Retinal pigment epithelial cell (primary cell): ENCODE data around the gene TBC1D22A.

ENCODE experiments used
- DNase-seq: peaks from one replicate; pipeline ENCODE4 v3.0.0-alpha.2; 2010; ENCODE audit warnings: low read depth
- H3K4me3 ChIP-seq: 2 replicates; pipeline ENCODE4 v1.5.1; 2011; ENCODE audit warnings: mild to moderate bottlenecking, low read length, control low read depth, moderate library complexity
- TF ChIP-seq, protein P1 (sequence below): conservative IDR thresholded peaks from 2 replicates; pipeline ENCODE4 v1.5.1; 2011; ENCODE audit warnings: low read depth, low read length, control low read depth, inconsistent platforms

TBC1D22A gene

DNA sequence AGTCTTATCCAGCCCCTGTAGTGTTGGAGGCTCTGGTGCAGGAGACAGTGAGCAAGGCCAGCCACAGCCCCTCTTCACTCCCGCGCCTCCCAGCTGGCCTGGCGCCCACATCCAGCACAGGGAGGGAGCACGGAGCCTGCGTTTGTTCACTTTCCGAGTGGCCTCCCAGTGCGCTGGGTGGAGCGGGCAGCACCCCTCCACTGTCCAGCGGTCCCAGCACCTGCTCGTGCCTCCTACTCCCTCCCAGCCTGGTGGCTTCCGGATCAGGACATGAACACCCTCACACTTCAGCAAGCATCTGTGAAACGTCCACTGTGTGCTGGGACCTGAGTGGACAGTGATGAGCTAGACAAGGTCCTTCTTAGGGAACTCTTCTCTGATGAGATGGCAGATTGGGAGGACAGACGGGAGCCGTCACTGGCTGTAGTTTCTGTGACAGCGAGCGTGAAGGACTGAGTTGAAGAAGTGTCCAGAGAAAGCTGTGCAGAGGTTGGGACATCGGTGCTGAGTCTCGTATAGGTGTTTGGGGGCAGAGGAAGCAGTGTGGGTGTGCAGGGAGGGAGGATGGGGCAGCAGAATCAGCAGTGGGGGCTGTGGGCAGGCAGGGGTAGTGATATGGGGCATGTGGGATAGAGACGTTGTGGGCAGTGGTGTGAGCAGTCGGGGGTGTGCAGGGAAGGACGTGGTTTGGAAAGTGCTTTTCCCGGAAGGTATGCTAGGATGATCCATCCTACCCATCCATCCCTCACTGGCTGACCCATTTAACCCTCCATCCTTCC lies 256.8 kb downstream of the TBC1D22A start:
- TF ChIP-seq, protein P1, sequence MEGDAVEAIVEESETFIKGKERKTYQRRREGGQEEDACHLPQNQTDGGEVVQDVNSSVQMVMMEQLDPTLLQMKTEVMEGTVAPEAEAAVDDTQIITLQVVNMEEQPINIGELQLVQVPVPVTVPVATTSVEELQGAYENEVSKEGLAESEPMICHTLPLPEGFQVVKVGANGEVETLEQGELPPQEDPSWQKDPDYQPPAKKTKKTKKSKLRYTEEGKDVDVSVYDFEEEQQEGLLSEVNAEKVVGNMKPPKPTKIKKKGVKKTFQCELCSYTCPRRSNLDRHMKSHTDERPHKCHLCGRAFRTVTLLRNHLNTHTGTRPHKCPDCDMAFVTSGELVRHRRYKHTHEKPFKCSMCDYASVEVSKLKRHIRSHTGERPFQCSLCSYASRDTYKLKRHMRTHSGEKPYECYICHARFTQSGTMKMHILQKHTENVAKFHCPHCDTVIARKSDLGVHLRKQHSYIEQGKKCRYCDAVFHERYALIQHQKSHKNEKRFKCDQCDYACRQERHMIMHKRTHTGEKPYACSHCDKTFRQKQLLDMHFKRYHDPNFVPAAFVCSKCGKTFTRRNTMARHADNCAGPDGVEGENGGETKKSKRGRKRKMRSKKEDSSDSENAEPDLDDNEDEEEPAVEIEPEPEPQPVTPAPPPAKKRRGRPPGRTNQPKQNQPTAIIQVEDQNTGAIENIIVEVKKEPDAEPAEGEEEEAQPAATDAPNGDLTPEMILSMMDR = no peak
- no peak overlapping the region for H3K4me3 ChIP-seq
- DNase-seq = no peak

DNA sequence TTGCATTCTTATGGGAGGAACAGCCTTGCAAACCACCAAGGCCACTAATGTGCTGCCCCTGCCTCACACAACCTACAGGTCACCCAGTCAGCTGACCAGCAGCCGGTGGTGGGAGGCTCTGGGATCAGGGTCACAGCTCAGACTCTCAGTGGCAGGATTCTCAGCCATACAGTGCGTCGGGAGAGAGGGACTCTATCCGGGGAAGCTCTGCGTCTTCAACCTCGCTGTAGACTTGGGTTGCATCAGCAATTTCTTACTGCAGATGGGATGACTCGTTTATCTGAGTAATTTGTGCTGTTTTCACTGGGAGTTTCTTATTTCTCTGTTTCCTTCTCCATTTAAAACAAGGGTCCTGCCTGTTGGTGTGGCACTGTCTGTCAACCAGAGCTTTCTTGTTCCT lies 257.7 kb downstream of the TBC1D22A start:
- no peak overlapping the region for H3K4me3 ChIP-seq
- TF ChIP-seq, protein P1 = no peak
- DNase-seq = no peak

DNA sequence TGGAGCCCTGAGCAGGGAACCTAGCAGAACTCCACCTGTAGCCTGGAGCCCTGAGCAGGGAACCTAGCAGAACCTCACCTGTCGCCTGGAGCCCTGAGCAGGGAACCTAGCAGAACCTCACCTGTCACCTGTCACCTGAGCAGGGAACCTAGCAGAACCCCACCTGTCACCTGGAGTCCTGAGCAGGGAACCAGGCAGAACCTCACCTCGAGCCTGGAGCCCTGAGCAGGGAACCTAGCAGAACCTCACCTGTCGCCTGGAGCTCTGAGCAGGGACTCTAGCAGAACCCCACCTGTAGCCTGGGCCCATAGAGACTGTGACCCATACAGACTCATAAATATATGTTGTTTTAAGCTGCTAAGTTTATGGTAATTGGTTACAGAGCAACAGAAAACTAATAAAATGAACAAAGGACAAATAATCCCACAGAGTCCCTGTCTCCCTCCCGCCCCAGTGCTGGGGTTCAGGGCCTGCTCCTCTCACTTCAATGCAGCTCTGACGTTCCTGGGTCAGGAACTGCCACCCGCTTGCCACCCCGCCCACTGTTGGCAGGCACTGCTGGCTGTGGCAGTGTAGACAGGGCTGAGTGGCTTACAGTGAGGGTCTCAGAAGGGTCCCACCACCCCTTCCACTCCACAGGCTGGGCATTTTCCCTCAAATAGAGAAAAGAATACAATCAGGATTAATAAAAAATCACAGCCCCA lies 259.1 kb downstream of the TBC1D22A start:
- H3K4me3 ChIP-seq = no peak overlapping the region
- no peak for DNase-seq
- TF ChIP-seq, protein P1 = no peak

DNA sequence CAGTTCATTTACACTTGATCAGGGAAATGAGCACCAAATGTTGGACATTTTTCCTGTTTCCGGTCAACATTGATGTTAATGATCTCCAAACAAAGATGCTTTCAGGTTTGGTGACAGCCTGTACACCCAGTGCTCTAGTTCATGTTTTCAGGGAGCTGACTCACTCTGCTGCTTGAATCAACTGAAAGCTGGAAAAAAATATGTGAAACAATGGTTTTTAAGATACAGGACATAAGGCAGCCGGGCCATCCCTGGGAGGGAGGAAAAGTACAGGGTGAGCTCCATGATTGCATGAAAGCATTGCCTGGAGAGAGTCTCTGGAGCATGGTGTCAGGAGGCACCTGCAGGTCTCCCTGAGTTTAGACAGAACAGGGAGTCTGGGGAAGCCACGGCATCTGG lies 259.6 kb downstream of the TBC1D22A start:
- DNase-seq = no peak
- TF ChIP-seq, protein P1 = no peak
- no peak overlapping the region for H3K4me3 ChIP-seq

DNA sequence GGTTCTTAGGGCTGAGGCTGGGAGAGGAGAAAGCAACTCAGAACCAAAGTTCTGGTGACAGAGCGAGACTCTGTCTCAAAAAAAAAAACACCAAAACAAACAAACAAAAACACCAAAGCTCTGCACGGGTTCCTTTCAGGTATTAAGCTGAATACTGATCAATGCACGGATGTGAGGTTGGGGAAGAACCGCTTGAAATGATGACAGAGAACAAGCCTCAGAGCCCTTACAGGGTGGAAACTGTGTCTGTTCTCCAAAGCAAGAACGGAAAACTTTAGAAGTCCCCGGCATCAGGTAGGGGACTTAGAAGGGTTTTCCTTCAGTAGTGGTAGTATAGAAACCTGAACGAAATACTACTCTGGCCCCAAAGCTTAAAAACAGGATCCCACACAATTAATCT lies 260.0 kb downstream of the TBC1D22A start:
- no peak for DNase-seq
- TF ChIP-seq, protein P1 = no peak
- no peak overlapping the region for H3K4me3 ChIP-seq

DNA sequence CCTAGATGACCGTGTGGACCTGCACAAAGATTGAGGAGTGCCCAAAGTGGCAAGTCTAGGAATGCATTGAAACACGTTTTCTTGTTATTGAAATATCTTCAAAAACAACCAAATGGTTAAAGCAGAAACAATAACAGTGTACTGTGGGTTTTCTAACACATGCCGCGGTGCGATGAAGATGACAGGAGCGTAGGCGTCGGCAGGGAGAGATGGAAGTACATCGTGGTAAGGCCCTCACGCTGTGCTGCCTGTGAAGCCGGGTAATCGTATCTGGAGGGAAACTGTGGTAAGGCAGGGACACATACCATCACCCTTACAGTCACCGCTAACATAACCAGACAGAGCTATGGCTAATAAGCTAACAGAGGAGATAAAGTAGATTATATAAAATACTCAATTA lies 261.4 kb downstream of the TBC1D22A start:
- no peak for DNase-seq
- TF ChIP-seq, protein P1 = no peak
- no peak overlapping the region for H3K4me3 ChIP-seq

DNA sequence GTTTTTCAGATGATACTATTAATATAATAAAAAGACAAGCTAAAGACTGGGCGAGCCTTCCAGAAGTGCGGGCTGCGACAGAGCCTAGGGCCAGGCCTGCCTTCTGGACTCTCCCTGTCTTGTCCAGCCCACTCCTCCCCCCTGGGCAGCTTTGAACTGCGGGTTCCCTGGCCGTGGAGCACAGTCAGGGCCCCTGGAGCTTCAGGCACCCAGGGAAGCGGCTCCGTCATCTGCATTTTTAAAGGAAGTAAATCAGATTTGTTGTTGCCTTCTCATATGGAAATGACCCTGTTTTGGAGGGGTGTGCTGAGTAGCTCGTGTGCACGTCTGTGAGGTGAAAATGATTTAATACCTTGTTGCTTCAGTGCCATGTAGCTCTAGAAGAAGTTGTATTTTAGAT lies 265.3 kb downstream of the TBC1D22A start:
- no peak overlapping the region for H3K4me3 ChIP-seq
- no peak for DNase-seq
- TF ChIP-seq, protein P1 = no peak
